ENCODE measurements around the gene BUD23.
"Not testable (repeated sequence)": the region's sequence is repeated elsewhere in the genome, so short reads cannot be mapped to it uniquely, and the experiment has no call there.

The BUD23 gene

GRCh38 chr7:73683056-73683787 is at the start of gene BUD23, which contains the start of gene DNAJC30:
TSS of gene BUD23 (plus strand) at chr7:73683597. CDS start at chr7:73683626, 29 bp downstream.
TSS of gene DNAJC30 (minus strand) at chr7:73683453. CDS start at chr7:73683423, 30 bp downstream.
- DNase-seq (ENCODE audit: low read depth in 2 of 3, low spot score in 1 of 3), result peak; percentile 96 to 98 (median 98)

DNA sequence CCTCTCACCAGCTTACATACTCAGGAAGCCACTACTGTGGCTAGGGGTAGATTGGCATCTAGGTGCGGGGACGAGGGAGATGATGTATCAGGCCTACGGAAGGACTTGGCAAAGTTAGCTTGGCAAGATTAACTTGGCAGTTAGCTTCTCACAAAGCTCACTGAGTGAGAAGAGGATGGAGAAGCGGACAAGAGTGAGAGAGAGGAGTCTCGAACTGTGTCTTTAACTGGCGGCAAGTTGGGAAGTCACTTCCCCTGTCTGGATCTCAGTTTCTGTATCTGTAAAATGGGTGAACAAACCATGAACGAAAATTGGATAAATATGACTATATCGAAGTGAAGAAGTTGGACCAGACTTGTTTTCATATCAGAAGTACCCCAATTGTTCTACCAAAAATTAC is 49.6 kb upstream of the BUD23 start:
- no peak for DNase-seq (ENCODE audit: low read depth in 2 of 3, low spot score in 1 of 3)

GRCh38 chr7:73635428-73636200 is 47.8 kb upstream of the BUD23 start:
- no peak for DNase-seq (ENCODE audit: low read depth in 2 of 3, low spot score in 1 of 3)

DNA sequence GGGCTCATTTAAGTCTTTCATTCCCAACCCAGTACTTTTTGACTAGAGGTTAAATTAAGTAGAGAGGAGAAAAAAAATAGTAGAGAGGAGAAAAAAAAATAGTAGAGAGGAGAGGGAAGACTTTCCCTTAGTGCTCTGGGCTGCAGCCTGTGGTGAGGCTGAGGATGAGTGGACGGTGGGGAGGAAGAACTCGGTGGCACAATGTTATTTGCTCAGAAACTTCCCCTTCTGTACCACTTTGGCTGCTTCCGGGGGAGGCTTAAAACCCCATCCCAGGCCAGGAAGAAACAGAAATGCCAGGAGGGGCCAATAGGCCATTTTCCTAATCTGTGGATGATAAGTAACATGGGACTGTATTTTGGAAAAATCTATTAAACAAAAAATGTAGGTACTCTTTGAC is 44.5 kb upstream of the BUD23 start:
- DNase-seq (ENCODE audit: low read depth in 2 of 3, low spot score in 1 of 3), result no peak

GRCh38 chr7:73642834-73643233 is 40.6 kb upstream of the BUD23 start:
- DNase-seq (ENCODE audit: low read depth in 2 of 3, low spot score in 1 of 3), result no peak

DNA sequence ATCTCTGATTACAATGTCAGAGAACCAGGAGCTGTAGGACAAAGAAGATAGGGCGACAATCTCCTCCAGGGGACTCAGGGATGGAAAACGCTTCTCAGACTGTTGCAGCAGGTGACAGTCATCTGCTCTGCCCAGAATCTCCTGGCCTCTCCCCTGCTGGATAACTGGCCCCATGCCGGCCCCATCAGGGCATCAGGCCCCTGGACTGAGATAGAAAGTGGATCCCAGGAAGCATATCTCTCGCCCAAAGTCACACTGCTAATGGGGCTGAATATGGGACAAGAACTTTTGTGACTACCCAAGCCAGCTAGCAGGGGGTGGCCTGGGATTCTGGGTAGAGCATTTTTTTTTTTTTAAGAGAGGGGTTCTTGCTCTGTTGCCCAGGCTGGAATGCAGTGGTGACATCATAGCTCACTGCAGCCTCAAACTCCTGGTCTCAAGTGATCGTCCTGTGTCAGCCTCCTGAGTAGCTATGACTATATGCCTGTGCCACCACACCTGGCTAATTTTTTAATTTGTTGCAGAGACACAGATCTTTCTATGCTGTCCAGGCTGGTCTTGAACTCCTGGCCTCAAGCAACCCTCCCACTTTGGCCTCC is 38.6 kb upstream of the BUD23 start:
- no peak for DNase-seq (ENCODE audit: low read depth in 2 of 3, low spot score in 1 of 3)

DNA sequence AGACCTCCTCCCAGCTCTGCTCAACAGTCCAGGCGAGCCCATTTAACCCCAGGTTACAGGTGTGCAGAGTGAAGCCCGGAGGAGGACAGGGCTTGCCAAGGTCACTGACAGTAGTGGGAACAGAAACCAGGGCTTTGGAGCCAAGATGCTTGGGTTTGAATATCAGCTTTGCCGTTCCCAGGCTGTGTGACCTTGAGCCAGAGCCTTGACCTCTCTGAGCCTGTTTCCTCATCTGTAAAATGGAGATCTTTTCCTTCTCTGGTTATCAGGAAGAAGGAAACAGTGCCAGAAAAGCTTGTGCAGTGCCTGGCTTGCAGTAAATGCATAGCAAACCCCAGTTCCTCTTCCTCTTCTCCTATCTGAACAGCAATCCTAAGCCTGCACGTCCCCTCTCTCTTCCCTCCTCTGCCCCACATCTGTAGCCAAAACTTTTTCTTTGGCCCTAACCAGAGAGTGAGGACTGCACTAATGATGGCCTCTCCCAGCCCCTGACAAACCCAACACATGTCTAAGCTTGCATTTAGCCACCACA is 37.7 kb upstream of the BUD23 start:
- no peak for DNase-seq (ENCODE audit: low read depth in 2 of 3, low spot score in 1 of 3)

DNA sequence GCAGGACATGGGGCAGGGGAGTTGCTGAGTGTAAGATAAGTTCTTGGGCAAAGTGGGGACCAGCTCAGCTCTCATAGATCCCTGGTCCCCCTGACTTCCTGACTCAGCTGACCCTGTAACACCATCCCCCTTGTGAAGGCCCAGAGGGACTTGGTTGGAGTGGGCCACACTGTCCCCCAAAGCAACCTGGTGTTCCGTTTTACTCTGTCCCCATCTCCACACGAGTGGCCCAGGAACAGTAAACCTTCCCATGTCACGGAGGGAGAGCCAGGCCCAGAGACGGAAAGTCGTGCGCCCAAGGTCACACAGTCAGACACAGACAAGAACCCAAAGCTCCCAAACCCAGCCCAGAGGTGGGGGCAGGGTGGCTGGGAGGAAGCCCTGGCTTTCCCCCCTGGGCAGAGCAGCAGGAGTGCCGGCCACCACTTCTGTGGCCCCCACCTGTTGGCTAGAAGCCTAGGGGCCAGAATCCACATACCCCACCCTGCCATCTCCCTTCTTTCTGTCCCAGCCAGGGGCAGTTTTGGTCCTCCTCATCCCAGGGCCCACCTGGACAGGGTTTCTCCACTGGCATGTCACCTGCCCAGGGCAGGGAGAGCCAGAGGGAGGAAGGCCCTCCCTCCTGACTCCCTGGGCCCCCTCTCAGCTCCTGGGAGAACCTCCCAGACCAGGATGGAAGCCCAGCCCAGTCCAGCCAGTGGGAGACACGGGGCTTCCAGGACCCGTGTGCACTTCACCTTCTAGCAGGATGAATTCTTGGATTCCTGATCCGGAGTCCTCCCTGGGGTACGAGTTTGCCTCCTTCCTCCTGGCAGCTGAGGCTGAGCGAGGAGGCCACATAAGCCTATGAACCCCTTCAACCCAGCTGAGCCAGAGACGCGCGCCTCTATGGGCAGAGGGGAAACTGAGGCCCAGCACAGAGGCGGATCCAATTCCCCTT is 36.3 kb upstream of the BUD23 start:
- no peak for DNase-seq (ENCODE audit: low read depth in 2 of 3, low spot score in 1 of 3)

- DNase-seq (ENCODE audit: low read depth in 2 of 3, low spot score in 1 of 3), result peak in 1 of 3 donors; percentile 8
These were observed 35.4 kb upstream of the BUD23 start for GRCh38 chr7:73647725-73648592.

GRCh38 chr7:73648593-73649332 is 34.6 kb upstream of the BUD23 start:
- DNase-seq (ENCODE audit: low read depth in 2 of 3, low spot score in 1 of 3), result no peak

DNA sequence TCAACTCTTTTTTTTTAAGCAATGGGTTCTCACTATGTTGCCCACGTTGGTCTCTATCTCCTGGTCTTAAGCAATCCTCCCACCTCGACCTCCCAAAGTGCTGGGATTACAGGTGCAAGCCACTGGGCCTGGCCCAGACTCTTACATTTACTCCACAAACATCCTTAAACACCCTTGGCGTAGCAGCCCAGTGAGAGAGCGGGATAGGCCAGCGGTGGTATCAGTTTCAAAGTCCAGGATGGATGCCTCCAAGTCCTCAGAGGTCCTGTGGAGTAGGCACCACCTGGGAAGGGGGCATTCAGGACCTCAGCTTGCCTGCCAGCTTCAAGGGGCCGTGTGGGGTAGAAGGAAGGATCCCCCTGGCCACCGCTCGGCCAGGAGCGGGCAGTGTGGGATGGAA is 33.8 kb upstream of the BUD23 start:
- DNase-seq (ENCODE audit: low read depth in 2 of 3, low spot score in 1 of 3), result no peak

DNA sequence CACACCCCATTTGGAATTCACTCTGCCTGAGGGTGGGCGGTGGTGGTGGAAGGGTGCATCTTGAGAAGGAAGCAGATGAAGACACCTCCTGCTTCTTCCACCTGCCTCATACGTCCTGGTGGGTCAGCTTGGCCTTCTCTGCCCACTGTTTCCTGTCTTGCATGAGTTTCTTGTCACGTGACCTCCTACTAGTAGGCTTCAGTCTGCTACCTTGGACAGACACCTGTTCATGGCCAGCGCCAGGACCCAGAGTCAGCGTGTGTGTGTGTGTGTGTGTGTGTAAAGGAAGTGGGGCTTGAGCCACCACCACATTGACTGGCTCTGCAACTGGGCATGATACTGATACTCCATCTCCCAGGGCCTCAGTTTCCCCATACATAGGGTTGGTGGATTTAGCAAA is 32.9 kb upstream of the BUD23 start:
- DNase-seq (ENCODE audit: low read depth in 2 of 3, low spot score in 1 of 3), result no peak

- DNase-seq (ENCODE audit: low read depth in 2 of 3, low spot score in 1 of 3), result no peak
These were observed 30.9 kb upstream of the BUD23 start for GRCh38 chr7:73652541-73652949.

DNA sequence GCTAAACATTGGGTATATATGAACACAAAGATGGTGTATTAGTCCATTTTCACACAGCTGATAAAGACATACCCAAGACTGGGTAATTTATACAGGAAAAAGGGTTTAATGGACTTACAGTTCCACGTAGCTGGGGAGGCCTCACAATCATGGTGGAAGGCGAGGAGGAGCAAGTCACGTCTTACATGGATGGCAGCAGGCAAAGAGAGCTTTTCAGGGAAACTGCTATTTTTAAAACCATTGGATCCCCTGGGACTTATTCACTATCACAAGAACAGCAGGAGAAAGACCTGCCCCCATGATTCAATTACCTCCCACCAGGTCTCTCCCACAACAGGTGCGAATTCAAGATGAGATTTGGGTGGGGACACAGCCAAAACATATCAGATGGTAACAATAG is 28.1 kb upstream of the BUD23 start:
- not testable (repeated sequence) for DNase-seq (ENCODE audit: low read depth in 2 of 3, low spot score in 1 of 3)

DNA sequence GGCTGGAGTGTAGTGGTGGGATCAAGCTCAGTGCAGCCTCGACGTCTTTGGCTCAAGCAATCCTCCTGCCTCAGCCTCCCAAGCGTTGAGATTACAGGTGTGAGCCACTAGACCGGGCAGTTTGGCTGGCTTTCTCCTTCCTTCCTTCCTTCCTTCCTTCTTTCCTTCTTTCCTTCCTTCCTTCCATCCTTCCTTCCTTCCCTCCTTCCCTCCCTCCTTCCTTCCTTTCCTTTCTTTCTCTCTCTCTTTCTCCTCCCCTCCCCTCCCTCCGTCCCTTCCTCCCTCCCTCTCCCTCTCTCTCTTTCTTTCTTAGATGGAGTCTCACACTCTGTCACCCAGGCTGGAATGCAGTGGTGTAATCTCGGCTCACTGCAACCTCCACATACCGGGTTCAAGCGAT is 23.4 kb upstream of the BUD23 start:
- no peak for DNase-seq (ENCODE audit: low read depth in 2 of 3, low spot score in 1 of 3)

DNA sequence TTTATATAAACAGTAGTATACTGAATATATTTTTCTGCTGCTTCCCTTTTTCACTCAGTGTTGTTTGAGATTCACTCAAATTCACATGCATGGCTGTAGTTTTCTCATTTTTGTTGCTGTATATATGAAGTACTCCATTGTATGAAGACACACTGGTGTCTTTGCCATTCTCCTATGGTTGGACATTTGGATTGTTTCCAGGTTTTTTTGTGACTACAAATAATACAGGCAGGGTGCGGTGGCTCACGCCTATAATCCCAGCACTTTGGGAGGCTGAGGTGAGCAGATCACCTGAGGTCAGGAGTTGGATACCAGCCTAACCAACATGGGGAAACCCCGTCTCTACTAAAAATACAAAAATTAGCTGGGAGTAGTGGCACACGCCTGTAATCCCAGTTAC is 22.8 kb upstream of the BUD23 start:
- not testable (repeated sequence) for DNase-seq (ENCODE audit: low read depth in 2 of 3, low spot score in 1 of 3)

GRCh38 chr7:73663033-73663432 is 20.4 kb upstream of the BUD23 start:
- no peak for DNase-seq (ENCODE audit: low read depth in 2 of 3, low spot score in 1 of 3)

- DNase-seq (ENCODE audit: low read depth in 2 of 3, low spot score in 1 of 3), result peak; percentile 79 to 92 (median 88)
These were observed 15.9 kb upstream of the BUD23 start, which contains the start of gene VPS37D for GRCh38 chr7:73667344-73668102. TSS of gene VPS37D (plus strand) at chr7:73667831. CDS start at chr7:73667959, 128 bp downstream.

All from stimulated activated CD4-positive, alpha-beta T cell treated with anti-CD3 and anti-CD28 coated beads, Interleukin-12 subunit alpha, Interleukin-12 subunit beta, amount 100 ng/mL, for 48 hours (primary cell).